NT2/D1 (cell line): ENCODE measurements around the gene RNPEPL1.

ENCODE experiments used
- SUZ12 ChIP-seq: IDR thresholded peaks from 2 replicates; pipeline ENCODE4 v1.6.1; 2011; ENCODE audit not compliant: insufficient read length, insufficient read depth; ENCODE audit errors: extremely low read depth
- YY1 ChIP-seq: IDR thresholded peaks from 2 replicates; pipeline ENCODE4 v1.6.1; 2011; ENCODE audit not compliant: insufficient read length, insufficient read depth
- ZNF274 ChIP-seq: IDR thresholded peaks from 2 replicates; pipeline ENCODE4 v1.6.1; 2011; ENCODE audit warnings: mild to moderate bottlenecking, low read depth, low read length

- TF ChIP-seq SUZ12 (no peak), YY1 (no peak), ZNF274 (no peak)
Measured at GRCh38 chr2:240619506-240620148, 51.3 kb downstream of the RNPEPL1 start.
